Adrenal gland (tissue), 5 donors: Measurements from ENCODE around the gene KLHL26.

Experiments used
- POLR2A ChIP-seq, 2 donors: fragments of 450-650 bp; IDR thresholded peaks; one replicate each; pipeline ENCODE4 v1.6.1; 2017; ENCODE audit warnings: antibody characterized with exemption in 2 of 2, mild to moderate bottlenecking in 2 of 2, moderate library complexity in 1 of 2
- TF ChIP-seq, protein P1 (sequence below), 6 experiments: fragments of 450-650 bp in 4 of 6; fragments of 200-600 bp in 2 of 6; sonication (generic) in 1 of 6; IDR thresholded peaks; 1 replicate in 5 of 6; 2 replicates in 1 of 6; pipeline versions ENCODE4 v1.5.1 to v1.8.0; 2016 to 2021; ENCODE audit warnings: antibody characterized with exemption in 6 of 6, mild to moderate bottlenecking in 2 of 6, moderate library complexity in 1 of 6
- donor health status: DM: no; HTN: no; CAD: no.

DNA sequence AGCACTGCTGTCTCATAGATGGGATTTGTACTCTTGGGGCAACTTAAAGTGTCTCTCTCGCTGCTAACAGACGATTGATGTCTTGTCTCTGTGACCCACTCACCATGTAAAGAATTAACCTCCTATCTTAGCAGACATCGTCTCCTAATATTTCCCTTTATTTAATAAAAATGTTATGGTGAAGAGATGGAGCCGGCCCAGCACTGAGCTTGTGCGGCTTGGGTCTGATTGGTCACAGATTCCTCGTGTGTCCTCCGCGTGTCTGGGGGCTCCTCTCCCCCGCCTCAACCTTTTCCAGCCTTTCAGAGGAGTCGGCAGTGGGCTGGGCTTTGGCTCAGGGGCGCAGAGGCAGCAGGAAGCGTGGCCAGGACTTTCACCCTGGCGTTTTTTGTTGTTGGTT lies 33.5 kb downstream of the KLHL26 start:
- TF ChIP-seq, protein P1, sequence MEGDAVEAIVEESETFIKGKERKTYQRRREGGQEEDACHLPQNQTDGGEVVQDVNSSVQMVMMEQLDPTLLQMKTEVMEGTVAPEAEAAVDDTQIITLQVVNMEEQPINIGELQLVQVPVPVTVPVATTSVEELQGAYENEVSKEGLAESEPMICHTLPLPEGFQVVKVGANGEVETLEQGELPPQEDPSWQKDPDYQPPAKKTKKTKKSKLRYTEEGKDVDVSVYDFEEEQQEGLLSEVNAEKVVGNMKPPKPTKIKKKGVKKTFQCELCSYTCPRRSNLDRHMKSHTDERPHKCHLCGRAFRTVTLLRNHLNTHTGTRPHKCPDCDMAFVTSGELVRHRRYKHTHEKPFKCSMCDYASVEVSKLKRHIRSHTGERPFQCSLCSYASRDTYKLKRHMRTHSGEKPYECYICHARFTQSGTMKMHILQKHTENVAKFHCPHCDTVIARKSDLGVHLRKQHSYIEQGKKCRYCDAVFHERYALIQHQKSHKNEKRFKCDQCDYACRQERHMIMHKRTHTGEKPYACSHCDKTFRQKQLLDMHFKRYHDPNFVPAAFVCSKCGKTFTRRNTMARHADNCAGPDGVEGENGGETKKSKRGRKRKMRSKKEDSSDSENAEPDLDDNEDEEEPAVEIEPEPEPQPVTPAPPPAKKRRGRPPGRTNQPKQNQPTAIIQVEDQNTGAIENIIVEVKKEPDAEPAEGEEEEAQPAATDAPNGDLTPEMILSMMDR (IDR thresholded peaks at IDR 0.05) = no peak
- no peak for TF ChIP-seq POLR2A (IDR thresholded peaks at IDR 0.05)
